GM19468 (cell line): ENCODE data around the gene CDK6.

ENCODE experiments used
- ATAC-seq: cut with Tn5 transposase; IDR thresholded peaks from one replicate; pipeline ENCODE4 v1.9.1; 2021; ENCODE audit warnings: mild to moderate bottlenecking, moderate library complexity, moderate number of reproducible peaks; ENCODE audit not compliant: unreplicated experiment; ENCODE audit errors: extremely low read depth

Gene CDK6

GRCh38 chr7:92830532-92831110 is 5.8 kb downstream of the CDK6 start:
- no peak for ATAC-seq

- ATAC-seq: no peak
These were observed 6.3 kb downstream of the CDK6 start for GRCh38 chr7:92830027-92830426.

GRCh38 chr7:92827464-92828120 is 8.8 kb downstream of the CDK6 start:
- ATAC-seq: no peak

GRCh38 chr7:92826258-92826938 is 10.0 kb downstream of the CDK6 start:
- no peak for ATAC-seq

- no peak for ATAC-seq
These were observed 11.4 kb downstream of the CDK6 start for GRCh38 chr7:92824901-92825480.

- no peak for ATAC-seq
These were observed 11.9 kb downstream of the CDK6 start for GRCh38 chr7:92824450-92824849.

GRCh38 chr7:92823042-92823441 is 13.3 kb downstream of the CDK6 start:
- ATAC-seq: no peak

GRCh38 chr7:92820191-92820590 is 16.2 kb downstream of the CDK6 start:
- ATAC-seq: no peak

GRCh38 chr7:92817398-92817797 is 19.0 kb downstream of the CDK6 start:
- no peak for ATAC-seq

- ATAC-seq: no peak
These were observed 21.0 kb downstream of the CDK6 start for GRCh38 chr7:92815412-92815811.

- peak; percentile 18 for ATAC-seq
These were observed 22.9 kb downstream of the CDK6 start for GRCh38 chr7:92813390-92814024.

- no peak for ATAC-seq
These were observed 25.2 kb downstream of the CDK6 start for GRCh38 chr7:92811158-92811557.

- ATAC-seq: peak; percentile 85
These were observed 26.4 kb downstream of the CDK6 start for GRCh38 chr7:92809760-92810573.

GRCh38 chr7:92809397-92809759 is 27.0 kb downstream of the CDK6 start:
- ATAC-seq: peak; percentile 15

- ATAC-seq: no peak
These were observed 27.7 kb downstream of the CDK6 start for GRCh38 chr7:92808635-92809034.

- no peak for ATAC-seq
These were observed 28.4 kb downstream of the CDK6 start for GRCh38 chr7:92808006-92808405.

GRCh38 chr7:92806496-92806895 is 29.9 kb downstream of the CDK6 start:
- ATAC-seq: no peak

- no peak for ATAC-seq
These were observed 34.0 kb downstream of the CDK6 start for GRCh38 chr7:92802406-92802805.

- no peak for ATAC-seq
These were observed 36.7 kb downstream of the CDK6 start for GRCh38 chr7:92799446-92800211.
